ENCODE measurements around the gene TLK2.
"Not testable (repeated sequence)": the region's sequence is repeated elsewhere in the genome, so short reads cannot be mapped to it uniquely, and the experiment has no call there.

DNA sequence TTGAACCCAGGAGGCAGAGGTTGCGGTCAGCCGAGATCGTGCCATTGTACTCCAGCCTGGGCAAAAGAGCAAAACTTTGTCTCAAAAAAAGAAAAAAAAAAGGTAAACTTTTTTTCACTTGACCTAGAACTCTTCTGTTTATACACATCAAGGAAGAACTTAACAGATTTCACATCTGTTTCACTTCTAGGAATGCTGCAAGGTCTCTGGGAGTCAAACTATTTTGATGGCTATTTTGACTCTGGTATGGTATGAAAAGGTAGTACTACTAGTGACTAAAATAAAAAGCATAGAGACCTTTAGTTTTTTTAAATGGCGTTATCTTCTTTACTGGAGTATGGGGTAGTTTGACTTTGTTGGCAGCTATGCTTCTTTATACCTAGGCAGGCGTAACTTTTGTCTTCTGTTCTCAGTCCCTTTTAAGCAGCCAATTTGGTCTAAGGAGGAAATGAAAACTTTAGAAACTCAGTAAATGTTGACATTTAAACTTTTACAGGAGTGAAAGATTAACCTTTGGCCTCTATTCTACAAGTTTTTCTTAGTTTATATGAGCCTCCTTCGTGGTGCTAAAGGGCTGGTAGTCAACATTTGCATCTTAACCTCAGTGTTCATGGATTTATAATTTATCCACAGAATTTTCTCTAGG is 28.7 kb downstream of the TLK2 start:
- TF ChIP-seq POLR2AphosphoS5 (IDR thresholded peaks at IDR 0.05; ENCODE audit: insufficient read depth, low read depth, low read length); CTCF (IDR thresholded peaks at IDR 0.05; ENCODE audit: extremely low read depth in 1 of 2, insufficient read depth in 1 of 2, low read depth in 1 of 2, low read length in 2 of 2); MYC (IDR thresholded peaks at IDR 0.05; ENCODE audit: low read depth, low read length); POLR2A (IDR thresholded peaks at IDR 0.05; ENCODE audit: low read depth, low read length): not testable (repeated sequence)

Measured in endothelial cell of umbilical vein (primary cell).